HG02885 (cell line): ENCODE results near the gene ROBO2.

Experiments
- ATAC-seq: cut with Tn5 transposase; IDR thresholded peaks from one replicate; pipeline ENCODE4 v1.9.1; 2021; ENCODE audit warnings: mild to moderate bottlenecking; ENCODE audit not compliant: unreplicated experiment, poor library complexity

ROBO2 gene

GRCh38 chr3:77052051-77052501 lies 12.2 kb downstream of the ROBO2 start:
- no peak for ATAC-seq

DNA sequence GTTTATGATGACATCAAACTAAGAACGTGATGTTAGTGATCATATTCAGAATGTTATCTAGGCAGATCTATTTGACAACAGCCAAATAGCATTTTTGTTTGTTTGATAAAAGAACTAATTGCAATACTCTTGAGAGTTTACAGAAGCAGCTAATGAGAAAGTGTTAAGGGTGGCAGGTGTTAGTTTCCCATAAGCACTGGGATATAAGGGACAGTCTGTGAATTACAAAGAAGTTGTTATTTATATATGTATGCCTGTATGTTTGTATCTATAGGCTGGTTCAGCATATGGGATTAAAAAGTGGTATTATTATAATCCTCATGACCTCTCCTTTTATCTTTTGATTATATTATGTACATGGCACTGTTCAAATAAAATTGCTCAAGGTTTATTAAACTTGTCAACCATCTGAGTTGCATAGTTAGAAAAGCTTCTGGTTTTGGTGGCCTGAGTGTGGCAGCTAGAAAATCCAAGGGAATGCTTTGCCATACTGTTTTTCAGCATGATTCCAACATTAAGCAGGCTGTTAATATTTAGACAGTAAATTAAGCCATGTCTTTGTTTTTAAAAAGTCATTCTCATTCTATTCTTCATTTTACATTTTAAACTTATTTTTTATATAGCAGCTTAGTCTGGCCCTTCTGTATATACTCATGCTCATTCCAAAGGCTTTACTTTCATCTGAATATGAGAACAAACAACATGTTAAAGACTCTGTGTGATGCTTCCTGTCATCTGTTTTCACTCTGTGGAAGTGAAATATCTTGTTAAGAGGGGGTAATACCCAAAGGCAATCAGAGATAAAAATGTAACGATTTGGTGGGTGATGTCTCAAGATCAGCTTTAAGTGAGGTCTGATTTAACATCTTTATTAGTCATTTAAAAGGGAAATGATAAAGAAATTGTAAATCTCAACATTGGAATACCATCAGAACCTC lies 13.1 kb downstream of the ROBO2 start:
- ATAC-seq: no peak

GRCh38 chr3:77053795-77054194 lies 13.9 kb downstream of the ROBO2 start:
- ATAC-seq: no peak

DNA sequence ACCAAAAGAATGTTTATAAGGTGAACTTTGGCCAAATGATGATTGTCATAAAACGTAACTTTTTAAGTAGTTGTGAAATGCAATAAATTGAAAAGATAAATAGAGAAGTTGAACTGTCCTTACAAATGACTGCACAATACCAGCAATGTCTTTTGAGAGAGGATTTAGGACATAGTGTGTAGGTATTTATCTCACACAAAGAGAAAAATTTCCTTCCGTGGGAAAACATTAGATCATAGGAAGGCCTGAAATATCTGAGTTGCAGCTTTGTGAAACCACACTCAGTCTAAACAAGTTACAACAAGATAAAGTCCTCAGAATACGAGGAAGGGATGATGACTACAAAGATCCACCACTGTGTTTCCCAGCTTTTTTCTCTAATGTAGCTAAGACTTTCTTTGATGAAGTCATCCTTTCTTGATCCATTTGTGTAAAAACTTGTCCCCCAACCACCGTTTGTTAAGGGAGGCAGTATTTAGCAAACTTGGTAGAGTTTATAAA lies 16.0 kb downstream of the ROBO2 start:
- no peak for ATAC-seq

DNA sequence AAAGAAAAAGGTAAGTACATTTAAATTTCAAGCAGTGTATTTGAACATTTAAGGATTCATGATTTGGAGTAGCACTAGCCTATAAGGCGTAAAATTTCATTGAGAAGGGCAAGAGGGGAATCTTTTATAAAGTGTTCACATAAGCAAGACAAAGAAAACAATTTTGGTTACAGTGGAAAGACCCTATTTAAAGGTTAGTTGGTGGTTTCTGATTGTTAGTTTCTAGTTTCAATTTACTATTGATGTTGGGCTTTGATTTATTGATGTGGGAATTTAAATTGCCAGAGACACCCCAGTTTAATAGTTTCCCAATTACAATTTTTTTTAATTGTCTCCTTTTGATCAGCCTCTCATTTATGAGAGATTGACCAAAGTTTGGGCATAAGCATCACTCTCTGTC lies 19.5 kb downstream of the ROBO2 start:
- ATAC-seq: no peak

- no peak for ATAC-seq
Measured at GRCh38 chr3:77063423-77063822, 23.5 kb downstream of the ROBO2 start.

DNA sequence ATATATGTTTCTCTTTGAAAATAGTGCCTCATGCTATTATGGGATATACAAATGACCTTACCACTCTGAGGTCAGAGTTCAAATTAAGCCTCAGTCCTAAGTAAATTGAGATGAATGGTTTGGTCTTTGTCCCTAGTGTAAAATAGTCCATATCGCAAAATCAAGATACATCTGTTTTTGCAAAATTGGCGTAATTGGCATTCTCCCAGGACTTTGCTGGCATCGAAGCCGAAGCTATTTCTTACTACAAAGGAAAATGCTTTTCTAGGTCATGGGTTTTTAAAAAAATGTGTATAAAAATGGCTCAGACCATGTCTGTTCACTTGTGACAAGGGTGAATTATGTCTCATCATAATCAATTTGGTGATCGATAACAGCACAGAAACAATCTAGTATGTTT lies 25.9 kb downstream of the ROBO2 start:
- no peak for ATAC-seq

DNA sequence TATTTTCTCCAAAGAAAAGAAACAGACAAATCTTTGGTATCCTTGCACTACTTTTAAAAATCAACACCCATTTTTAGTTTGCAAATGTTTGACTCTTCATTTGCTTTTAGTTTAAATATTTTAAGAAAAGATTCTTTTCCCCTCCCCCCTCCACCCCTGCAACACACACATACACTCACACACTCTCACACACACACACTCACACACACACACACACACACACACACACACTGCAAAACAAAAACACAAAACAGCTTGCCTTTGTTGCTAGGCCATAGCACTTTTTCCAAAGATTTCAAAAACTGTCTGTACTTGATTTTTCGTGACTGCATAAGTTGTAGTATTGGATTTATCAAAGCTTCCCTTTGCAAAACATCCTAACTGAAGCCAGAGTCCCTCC lies 26.9 kb downstream of the ROBO2 start:
- ATAC-seq: no peak

DNA sequence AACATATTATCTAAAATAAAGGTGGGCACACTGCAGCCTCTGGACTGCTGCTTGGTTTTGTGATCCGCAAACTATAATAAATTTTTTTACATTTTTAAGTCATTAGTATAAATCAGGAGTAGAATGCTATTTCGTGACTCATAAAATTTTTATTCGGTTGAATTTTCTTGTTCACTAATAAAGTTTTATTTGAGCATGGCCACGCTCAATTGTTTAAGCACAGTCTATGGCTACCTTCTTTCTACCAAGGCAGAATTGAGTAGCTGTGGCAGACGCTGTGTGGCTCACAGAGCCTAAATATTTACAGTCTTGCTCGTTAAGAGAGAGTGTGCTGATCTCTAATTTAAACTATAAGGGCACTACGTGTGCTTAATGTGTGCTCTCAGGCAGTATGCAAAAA lies 28.9 kb downstream of the ROBO2 start:
- no peak for ATAC-seq

DNA sequence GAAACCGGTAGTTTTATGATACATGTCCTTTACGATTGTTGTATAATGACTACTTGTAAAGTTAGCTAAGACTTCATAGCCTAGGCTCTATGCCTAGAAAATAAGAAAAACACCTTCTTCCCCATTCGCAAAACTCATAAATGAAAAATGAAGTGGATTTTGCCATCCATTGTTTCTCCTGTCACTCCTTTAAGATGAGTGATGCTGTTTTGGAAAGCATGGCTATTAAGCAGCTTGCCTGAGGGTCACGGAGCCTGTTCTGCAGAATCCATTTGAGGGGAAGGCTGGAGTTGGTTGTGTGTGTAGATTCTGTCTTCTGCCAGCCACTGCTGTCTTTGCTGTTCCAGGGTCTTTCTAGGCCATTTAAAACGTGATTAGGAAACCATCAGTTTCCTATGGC lies 31.5 kb downstream of the ROBO2 start:
- ATAC-seq: no peak

GRCh38 chr3:77071809-77072208 lies 31.9 kb downstream of the ROBO2 start:
- no peak for ATAC-seq

DNA sequence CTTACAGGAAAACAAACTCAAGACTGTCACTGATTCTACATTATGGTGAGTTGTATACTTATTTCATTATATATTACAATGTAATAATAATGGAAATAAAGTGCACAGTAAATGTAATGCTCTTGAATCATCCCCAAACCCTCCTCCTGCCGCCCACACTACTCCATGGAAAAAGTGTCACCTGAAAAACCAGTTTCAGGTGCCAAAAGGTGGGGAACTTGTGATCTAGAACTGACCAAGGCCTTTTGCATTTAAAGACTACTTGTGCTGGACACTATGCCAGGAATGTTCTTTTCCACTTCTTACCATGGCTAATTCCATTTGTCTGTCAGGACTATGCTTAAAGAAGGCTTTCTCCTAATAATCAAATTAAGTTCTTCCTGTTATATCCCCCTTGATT lies 32.3 kb downstream of the ROBO2 start:
- ATAC-seq: no peak

DNA sequence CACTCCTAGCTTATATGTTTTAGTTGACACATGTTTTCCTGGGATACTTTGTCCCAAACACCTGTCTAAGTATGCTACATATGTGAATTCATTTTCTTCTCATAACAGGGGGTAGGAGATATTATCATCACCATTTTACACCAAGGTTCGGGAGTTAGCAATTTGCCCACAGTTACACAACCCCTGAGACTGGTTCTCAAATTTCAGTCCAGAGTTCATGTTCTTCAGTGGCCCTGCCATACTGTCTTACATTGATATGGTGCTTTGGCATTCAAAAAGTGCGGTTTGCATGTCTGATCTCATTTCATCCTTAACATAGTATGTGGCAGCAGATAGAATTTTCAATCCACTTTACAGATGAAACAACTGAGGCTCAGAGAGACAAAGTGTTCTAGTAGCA lies 38.4 kb downstream of the ROBO2 start:
- no peak for ATAC-seq

GRCh38 chr3:77079988-77080610 lies 40.2 kb downstream of the ROBO2 start:
- ATAC-seq: no peak

DNA sequence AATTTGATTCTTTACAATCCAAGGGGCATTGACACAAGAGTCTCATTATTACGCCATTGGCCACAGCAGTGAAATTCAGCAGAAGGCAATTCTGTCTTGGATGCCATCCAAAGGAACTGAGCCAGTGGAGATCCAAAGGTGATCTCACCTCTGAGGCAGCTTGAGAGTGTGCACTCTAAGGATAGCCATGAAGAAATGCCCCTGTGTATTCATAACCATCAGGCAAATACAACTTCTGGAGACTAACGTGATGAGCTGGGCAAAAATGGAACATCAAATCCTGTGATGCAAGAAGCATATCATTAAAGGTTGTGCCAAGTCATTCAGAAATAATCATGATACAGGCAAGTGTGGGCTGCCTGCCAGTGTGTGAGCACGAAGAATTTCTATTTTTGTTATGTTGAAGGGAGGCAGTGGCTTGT lies 41.4 kb downstream of the ROBO2 start:
- no peak for ATAC-seq

DNA sequence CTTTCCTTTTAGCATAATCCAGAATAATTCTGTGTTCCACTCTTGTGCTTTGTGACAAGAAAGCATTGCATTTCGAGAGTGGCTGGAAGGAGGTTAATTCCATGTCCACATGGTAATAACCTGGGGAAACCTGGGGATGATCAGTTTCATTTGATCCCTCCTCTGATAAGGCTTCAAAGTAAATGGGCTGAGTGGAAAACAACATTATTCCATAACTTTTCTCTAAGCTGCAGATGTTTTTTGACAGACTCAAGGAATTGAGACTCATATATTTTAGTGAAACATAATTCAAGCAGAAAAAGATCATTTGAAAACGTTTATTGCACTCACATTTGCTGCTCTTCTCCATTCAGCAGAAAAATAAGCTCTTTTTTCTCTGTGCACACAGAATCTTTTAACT lies 44.6 kb downstream of the ROBO2 start:
- no peak for ATAC-seq

GRCh38 chr3:77086408-77086807 lies 46.5 kb downstream of the ROBO2 start:
- no peak for ATAC-seq

DNA sequence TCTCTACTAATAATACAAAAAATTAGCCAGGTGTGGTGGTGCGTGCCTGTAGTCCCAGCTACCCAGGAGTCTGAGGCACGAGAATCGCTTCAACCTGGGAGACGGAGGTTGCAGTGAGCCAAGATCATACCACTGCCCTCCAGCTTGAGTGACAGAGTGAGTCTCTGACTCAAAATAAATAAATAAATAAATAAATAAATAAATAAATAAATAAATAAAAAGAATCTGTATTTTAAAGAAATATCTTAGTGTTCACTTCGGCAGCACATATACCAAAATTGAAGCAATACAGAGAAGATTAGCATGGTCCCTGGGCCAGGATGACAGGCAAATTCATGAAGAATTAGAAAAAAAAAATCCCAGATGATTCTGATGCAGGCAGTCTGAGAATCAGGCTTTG lies 51.9 kb downstream of the ROBO2 start:
- no peak for ATAC-seq

GRCh38 chr3:77093101-77093500 lies 53.2 kb downstream of the ROBO2 start:
- ATAC-seq: no peak

GRCh38 chr3:77096145-77096544 lies 56.2 kb downstream of the ROBO2 start:
- ATAC-seq: no peak
